NCI-H2029 treated with DMSO at 0.1 percent for 48 hours (cell line): Measurements from ENCODE around the gene NR5A1.

ENCODE experiments used
- DNase-seq: peaks from one replicate; lab custom pipeline; 2025; lab: John Stamatoyannopoulos, UW

NR5A1 gene

DNA sequence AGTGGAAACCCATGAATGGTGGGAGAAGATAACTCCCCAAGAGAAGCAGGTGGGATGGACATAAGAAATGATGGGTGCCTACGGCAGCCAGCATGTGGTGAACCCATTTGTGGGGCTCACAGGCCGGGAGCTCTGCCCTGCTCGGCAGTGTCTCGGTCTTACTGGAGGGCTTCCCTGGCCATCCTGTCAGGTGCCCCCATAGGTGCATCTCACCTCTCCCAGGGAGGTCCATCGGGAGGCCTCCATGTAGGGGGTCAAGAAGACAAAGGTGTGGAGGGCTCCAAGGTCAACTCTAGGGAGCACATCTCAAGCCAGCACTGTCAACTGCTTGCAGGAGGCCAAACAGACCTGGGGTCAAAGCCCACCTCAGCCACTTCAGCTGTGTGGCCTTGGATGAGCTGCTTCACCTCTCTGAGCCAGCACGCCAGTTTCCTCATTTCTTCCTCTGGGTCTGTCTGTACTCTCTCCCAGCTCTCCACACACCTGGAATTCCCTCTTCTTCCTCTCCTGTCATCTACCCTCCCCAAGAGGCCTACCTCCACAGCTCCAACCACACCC is 67.4 kb downstream of the NR5A1 start:
- DNase-seq: no peak

DNA sequence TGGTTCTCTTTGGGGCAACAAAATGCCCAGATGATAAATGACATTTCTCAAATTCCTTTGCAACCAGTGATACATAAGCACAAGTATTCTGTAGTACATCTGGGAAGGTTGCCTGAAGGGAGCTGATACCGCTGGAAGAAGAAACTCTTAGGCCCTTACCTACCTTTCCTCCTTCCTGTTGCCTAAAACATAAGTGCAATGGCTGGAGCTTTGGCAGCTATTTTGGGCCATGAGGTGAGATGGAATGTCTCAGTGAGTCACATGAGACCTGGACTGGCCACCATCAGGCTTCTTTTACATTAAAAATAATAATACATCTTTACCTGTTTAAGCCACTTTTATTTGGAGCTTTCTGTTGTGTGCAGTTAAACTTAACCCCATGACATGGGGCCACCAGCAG is 68.1 kb downstream of the NR5A1 start:
- no peak for DNase-seq

DNA sequence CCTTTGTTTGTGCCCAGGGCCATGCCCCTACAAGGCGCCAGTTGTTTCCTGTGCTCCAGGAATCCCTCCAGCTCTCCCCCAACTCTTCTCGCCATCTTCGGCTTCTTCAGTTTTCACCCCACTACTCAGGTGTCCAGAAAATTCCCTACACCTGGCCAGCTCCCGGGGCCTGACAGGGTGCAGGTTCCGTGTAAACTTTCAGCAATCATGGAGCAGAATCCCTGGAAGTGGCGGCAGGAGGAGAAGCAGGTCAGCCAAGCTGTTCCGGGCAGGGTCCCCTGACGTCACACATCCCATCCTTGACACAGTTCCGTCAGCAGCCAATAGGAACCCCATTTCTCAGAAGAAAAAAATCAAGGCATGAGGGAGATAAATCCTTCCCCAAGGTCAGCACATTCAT is 69.1 kb downstream of the NR5A1 start:
- no peak for DNase-seq

DNA sequence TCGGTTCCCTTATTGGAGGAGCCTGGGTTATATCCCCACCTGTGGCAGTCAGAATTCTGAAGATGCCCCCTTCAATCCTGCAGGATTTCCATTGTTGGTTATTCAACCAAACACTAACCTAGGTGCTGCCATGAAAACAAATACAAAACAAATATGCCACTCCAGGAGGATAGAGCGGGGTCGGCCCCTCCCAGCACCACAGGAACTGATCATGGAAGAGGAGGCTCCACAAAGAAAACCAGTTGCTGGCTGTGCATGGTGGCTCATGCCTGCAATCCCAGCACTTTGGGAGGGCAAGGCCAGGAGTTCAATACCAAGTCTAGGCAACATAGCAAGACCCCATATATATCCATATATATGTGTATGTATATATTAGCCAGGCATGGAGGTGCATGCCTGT is 70.1 kb downstream of the NR5A1 start:
- DNase-seq: peak; percentile 24

DNA sequence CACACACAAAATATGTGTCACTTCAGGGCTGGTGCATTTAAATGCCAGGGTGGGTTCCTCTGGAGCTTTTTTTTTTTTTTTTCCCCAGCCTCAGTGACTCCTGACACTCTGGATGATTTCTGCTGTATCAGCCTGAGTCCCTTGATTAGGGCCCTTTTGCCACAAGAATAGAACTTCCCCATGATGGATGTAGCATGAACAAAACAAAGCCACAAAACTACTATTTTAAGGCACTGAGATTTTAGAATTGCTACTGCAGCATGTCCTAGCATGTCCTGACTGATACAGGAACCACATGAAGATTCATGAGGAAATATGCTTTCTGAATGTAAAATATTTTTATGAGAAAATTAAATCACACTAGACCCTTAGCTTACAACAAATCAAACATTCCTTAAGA is 70.9 kb downstream of the NR5A1 start:
- no peak for DNase-seq
